ENCODE data around the gene GLRX.

GLRX gene

GRCh38 chr5:95809414-95809960 lies 13.0 kb downstream of the GLRX start:
- DNase-seq (ENCODE audit: low spot score) = no peak
- TF ChIP-seq CTCF (IDR thresholded peaks at IDR 0.05; ENCODE audit: extremely low read depth, missing control alignments) = no peak

DNA sequence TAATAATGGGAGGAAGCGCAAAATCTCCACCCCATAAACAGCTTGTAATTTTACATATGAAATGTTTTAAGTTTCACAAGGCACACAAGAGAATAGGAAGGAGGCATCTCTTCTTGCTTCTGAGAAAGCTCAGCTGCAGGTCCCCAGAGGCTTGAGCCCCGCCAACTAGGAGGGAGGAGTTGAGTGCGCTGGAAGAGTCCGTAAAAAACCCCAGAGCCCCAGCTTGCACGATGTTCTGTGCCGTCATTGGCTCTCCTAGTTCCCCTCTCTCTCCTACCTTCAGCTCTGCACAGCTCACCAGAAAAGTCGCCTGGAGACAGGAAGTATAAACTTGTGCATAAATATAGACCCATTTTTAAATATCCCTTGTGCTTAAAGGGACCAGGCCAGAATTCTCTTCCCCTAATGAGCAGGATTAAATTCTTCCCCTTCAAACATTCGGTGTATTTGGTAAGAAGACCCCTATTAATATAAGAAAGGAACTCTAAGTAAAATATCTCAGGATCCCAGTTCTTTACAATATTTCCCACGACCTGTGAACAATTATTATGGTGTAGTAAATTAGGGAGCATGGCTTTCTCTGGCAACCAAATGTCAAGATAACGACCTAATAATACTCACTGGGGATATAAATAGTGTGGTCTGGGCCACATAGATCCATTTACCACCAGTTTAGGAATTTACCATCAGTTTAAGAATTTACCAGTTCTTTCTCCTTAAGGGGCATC lies 13.7 kb downstream of the GLRX start:
- peak; percentile 86 for DNase-seq (ENCODE audit: low spot score)
- no peak for TF ChIP-seq CTCF (IDR thresholded peaks at IDR 0.05; ENCODE audit: extremely low read depth, missing control alignments)

GRCh38 chr5:95808013-95808685 lies 14.4 kb downstream of the GLRX start:
- no peak for TF ChIP-seq CTCF (IDR thresholded peaks at IDR 0.05; ENCODE audit: extremely low read depth, missing control alignments)
- no peak for DNase-seq (ENCODE audit: low spot score)

- TF ChIP-seq CTCF (IDR thresholded peaks at IDR 0.05; ENCODE audit: extremely low read depth, missing control alignments) = no peak
- no peak for DNase-seq (ENCODE audit: low spot score)
Observed at GRCh38 chr5:95806687-95807086, 15.8 kb downstream of the GLRX start.

DNA sequence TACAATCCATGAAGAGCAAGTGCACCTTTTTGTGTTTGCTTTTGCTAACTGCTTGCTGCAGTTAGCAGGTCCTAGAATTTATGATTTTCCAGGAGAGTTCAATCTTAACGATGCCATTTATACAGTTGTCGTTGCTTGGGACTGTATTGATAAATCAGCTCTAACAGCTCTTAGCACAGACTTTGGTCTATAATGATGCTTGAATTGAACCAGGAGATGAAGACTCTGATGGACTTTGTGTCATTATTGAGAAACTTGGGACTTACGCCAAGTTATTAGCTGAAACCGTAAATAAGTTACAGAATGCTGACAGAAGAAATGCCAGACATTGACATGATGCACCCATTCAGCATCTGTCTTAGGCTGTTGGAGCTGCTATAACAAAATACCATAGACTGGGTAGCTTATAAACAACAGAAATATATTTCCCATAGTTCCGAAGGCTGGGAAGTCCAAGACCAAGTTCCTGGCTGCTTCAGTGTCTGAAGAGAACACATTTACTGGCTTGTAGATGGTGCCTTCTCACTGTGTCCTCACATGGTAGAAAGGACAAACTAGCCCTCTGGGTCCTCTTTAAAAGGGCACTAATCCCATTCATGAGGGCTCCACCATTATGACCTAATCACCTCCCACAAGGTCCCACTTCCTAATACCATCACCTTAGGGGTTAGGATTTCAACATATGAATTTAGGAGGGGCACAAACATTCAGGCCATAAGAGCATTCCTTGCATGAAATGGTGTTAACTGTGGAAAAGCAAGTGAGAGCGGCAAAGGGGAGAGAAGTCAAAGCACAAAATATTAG lies 17.6 kb downstream of the GLRX start:
- no peak for TF ChIP-seq CTCF (IDR thresholded peaks at IDR 0.05; ENCODE audit: extremely low read depth, missing control alignments)

DNA sequence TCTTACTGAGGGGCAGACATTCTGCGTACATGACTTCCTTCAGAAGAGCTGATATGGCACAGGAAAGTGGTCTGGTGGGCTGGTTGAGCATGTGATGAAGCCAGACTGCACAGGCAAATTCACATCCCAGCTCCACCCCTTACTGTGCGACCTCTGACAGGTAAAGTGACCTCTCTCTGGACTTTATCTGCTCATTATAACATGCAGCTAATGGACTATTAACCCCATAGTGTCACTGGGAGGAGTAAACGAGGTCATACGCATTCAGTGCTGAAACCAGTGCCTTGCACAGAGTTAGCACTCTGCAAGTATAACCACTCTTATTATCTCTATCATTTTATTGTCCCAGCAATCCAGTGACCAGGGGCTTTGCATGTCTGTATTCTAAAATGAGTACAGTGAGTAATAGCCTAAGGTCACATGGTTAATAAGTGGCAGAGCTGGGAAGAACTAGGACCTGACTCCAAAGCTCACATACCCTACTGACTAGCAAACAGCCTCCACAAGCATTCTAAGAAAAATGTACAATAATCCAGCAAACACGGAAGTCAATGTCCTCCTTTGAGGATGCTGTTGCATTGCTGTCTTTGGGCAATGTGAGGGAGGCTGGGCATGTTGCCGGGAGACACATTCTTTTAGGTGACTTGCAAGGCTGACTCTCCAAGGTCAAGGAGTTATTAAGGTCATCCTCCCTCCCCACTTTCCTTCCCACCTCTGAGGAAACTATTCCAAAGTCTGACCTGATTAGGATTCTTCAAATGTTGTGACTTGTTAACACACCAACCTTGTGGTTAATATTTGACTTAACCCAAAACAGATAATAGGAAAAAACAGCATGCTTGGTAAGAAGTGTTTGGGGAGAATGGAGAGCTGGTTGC lies 19.0 kb downstream of the GLRX start:
- no peak for DNase-seq (ENCODE audit: low spot score)
- TF ChIP-seq CTCF (IDR thresholded peaks at IDR 0.05; ENCODE audit: extremely low read depth, missing control alignments) = no peak

More for the DNA sequence above, 17.6 kb downstream of the GLRX start:
- no peak for DNase-seq (ENCODE audit: low spot score)
